NCI-H748 treated with DMSO at 0.1 percent for 48 hours (cell line): ENCODE results near the gene SREBF2.
"Not testable (repeated sequence)": the region's sequence is repeated elsewhere in the genome, so short reads cannot be mapped to it uniquely, and the experiment has no call there.

Experiments
- DNase-seq: peaks from one replicate; lab custom pipeline; 2025; lab: John Stamatoyannopoulos, UW

Gene SREBF2

DNA sequence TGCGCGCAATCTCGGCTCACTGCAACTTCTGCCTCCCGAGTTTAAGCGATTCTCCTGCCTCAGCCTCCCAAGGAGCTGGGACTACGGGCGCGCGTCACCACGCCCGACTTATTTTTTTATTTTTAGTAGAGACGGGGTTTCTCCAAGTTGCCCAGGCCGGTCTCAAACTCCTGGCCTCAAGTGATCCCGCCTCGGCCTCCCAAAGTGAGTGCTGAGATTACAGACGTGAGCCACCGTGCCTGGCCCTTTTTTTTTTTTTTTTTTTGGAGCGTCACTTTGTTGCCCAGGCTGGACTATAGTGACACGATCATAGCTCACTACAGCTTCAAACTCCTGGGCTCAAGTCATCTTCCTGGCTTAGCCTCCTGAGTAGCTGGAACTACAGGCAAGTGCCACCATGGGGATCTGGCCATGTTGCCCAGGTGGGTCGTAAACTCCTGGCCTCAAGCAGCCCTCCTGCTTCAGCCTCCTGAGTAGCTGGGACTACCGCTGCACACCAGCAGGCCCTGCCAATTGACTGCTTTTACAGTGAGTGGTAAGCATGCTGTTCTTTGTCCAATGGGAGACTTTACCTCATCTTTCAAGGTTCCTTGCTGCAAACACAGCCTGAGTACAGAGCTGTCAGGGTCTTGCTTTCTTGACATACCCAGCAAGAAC, 114.6 kb downstream of the SREBF2 start:
- DNase-seq = no peak

DNA sequence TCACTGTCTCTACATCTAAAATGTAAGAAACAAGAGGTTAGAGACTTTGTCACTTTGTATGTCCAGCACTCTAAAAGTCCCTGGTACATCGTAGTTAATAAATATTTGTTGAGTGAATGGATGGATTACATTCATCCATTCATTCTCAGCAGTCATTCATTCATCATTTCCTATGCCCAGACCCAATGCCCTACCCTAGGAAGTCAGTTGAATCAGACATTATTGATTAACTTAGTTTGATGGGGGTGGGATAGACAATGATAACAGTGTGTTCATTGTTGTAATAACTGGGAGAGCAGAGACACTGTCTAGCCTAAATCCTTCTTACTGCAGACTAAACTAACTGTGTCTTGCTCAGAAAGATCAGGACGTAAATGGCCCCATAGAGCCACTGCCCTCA, 115.2 kb downstream of the SREBF2 start:
- DNase-seq = no peak

- DNase-seq = not testable (repeated sequence)
Measured at GRCh38 chr22:41948928-41949296, 116.0 kb downstream of the SREBF2 start.

DNA sequence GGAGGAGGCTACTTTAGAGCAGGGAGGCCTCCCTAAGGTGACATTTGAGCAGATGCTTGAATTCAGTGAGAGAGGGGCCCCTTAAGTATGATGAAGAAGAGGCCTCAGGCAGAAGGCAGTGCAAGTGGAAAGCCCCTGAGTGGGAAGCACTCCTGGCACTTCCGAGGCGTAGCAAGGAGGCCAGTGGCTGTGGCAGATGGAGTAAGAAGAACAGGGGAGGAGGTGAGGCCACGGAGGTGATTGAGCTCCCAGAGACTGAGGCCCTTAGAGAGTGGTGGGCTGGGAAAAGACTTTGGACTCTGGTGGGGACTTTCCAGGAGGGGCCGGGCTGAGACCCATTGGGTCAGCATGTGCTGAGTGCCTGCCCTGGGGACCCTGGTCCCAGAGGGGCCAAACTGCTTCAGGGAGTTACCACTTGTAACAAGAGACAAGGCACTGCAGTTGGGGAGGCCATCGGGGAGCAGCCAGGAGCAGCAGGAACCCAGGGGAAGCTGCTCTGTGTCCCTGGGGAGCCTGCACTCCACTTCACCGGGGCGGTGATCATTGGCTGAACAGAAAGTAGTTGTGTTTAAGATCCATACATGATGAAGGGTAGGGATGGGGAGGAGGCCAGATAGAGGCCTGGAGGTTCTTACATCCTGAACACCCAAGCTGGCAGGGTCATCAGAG, 116.5 kb downstream of the SREBF2 start:
- DNase-seq = no peak

GRCh38 chr22:41951898-41952474, 119.1 kb downstream of the SREBF2 start, which contains the start of gene SMIM45:
SMIM45 (plus strand) TSS chr22:41952150.
- no peak for DNase-seq

DNA sequence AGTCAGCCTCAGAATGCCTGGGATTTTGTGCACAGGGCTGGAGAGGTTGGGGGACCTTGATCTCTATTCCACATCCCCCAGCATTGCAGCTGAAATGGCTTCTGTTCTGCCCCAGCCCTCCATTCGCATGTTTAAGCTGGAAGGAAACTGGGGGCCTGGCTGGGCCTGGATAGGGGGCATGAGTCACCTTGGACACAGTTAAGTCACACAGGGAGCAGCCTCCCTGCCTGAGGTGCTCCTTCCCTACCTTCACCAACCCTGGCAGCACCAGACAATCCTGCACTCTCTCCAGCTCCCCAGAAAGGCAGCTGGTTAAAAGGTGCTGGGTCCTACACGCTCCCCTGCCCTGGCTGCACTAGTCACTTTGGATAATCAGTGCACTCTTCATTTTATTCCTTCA, 119.8 kb downstream of the SREBF2 start:
- no peak for DNase-seq
